GM18502 (cell line): ENCODE results near the gene GABBR2.

ENCODE experiments used
- ATAC-seq: cut with Tn5 transposase; IDR thresholded peaks from one replicate; pipeline ENCODE4 v1.9.1; 2021; ENCODE audit warnings: mild to moderate bottlenecking; ENCODE audit not compliant: unreplicated experiment, poor library complexity

The GABBR2 gene

GRCh38 chr9:98462310-98462709 is 246.4 kb downstream of the GABBR2 start:
- no peak for ATAC-seq

- no peak for ATAC-seq
These were observed 248.0 kb downstream of the GABBR2 start for GRCh38 chr9:98460704-98461103.

GRCh38 chr9:98457726-98458370 is 250.9 kb downstream of the GABBR2 start:
- ATAC-seq: no peak

- no peak for ATAC-seq
These were observed 252.6 kb downstream of the GABBR2 start for GRCh38 chr9:98456156-98456613.

GRCh38 chr9:98455256-98456155 is 253.2 kb downstream of the GABBR2 start:
- ATAC-seq: no peak

- no peak for ATAC-seq
These were observed 255.0 kb downstream of the GABBR2 start for GRCh38 chr9:98453589-98454311.

- no peak for ATAC-seq
These were observed 257.2 kb downstream of the GABBR2 start for GRCh38 chr9:98451576-98451975.

- ATAC-seq: no peak
These were observed 258.2 kb downstream of the GABBR2 start for GRCh38 chr9:98450496-98450895.

GRCh38 chr9:98449871-98450270 is 258.9 kb downstream of the GABBR2 start:
- ATAC-seq: no peak

GRCh38 chr9:98445576-98445975 is 263.2 kb downstream of the GABBR2 start:
- ATAC-seq: no peak

GRCh38 chr9:98444601-98445000 is 264.1 kb downstream of the GABBR2 start:
- ATAC-seq: no peak

- ATAC-seq: no peak
These were observed 266.2 kb downstream of the GABBR2 start for GRCh38 chr9:98442541-98442940.

- no peak for ATAC-seq
These were observed 266.6 kb downstream of the GABBR2 start for GRCh38 chr9:98442114-98442513.

- no peak for ATAC-seq
These were observed 270.1 kb downstream of the GABBR2 start for GRCh38 chr9:98438666-98439065.

GRCh38 chr9:98437458-98438034 is 271.2 kb downstream of the GABBR2 start:
- no peak for ATAC-seq

- no peak for ATAC-seq
These were observed 275.8 kb downstream of the GABBR2 start for GRCh38 chr9:98432960-98433359.

GRCh38 chr9:98432134-98432533 is 276.6 kb downstream of the GABBR2 start:
- no peak for ATAC-seq

- no peak for ATAC-seq
These were observed 278.0 kb downstream of the GABBR2 start for GRCh38 chr9:98430535-98431292.

- ATAC-seq: no peak
These were observed 279.1 kb downstream of the GABBR2 start for GRCh38 chr9:98429613-98430012.

GRCh38 chr9:98428454-98428853 is 280.3 kb downstream of the GABBR2 start:
- no peak for ATAC-seq
